PFSK-1 (cell line): ENCODE measurements around the gene ARSA.

Source experiments
- FOXP2 ChIP-seq: optimal IDR thresholded peaks from 2 replicates; pipeline ENCODE3; 2011; ENCODE audit warnings: borderline replicate concordance, control low read depth, inconsistent platforms; ENCODE audit not compliant: insufficient read depth; ENCODE audit errors: extremely low read length, extremely low read depth
- POLR2AphosphoS5 ChIP-seq: IDR thresholded peaks from 2 replicates; pipeline ENCODE4 v1.6.1; 2012; ENCODE audit warnings: low read depth, mild to moderate bottlenecking, control low read depth, low read length, moderate library complexity
- SIN3A ChIP-seq: IDR thresholded peaks from 2 replicates; pipeline ENCODE4 v1.6.1; 2012; ENCODE audit warnings: mild to moderate bottlenecking, low read length, moderate library complexity, borderline replicate concordance; ENCODE audit not compliant: insufficient read depth
- TAF1 ChIP-seq: IDR thresholded peaks from 2 replicates; pipeline ENCODE4 v1.6.1; 2012; ENCODE audit warnings: low read length, control low read depth, borderline replicate concordance; ENCODE audit not compliant: insufficient read depth
- TF ChIP-seq, protein P1 (sequence below), 2 experiments: IDR thresholded peaks; 2 replicates each; pipeline versions ENCODE4 v1.6.1 to v1.8.0; 2011 to 2012; ENCODE audit warnings: low read depth in 2 of 2, low read length in 2 of 2, control low read depth in 1 of 2, inconsistent platforms in 1 of 2, mild to moderate bottlenecking in 1 of 2, moderate library complexity in 1 of 2; ENCODE audit not compliant: insufficient read depth in 1 of 2

ARSA gene

DNA sequence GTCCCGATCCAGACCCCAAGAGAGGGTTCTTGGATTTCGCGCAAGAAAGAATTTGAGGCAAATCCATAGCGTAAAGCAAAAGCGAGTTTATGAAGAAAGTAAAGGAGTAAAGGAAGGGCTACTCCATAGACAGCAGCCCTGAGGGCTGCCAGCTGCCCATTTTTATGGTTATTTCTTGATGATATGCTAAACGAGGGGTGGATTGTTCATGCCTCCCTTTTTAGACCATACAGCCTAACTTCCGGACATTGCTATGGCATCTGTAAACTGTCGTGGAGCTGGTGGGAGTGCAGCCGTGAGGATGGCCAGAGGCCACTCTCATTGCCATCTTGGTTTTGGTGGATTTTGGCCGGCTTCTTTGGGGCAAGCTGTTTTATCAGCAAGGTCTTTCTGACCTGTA, 25.3 kb upstream of the ARSA start:
- TF ChIP-seq, protein P1, sequence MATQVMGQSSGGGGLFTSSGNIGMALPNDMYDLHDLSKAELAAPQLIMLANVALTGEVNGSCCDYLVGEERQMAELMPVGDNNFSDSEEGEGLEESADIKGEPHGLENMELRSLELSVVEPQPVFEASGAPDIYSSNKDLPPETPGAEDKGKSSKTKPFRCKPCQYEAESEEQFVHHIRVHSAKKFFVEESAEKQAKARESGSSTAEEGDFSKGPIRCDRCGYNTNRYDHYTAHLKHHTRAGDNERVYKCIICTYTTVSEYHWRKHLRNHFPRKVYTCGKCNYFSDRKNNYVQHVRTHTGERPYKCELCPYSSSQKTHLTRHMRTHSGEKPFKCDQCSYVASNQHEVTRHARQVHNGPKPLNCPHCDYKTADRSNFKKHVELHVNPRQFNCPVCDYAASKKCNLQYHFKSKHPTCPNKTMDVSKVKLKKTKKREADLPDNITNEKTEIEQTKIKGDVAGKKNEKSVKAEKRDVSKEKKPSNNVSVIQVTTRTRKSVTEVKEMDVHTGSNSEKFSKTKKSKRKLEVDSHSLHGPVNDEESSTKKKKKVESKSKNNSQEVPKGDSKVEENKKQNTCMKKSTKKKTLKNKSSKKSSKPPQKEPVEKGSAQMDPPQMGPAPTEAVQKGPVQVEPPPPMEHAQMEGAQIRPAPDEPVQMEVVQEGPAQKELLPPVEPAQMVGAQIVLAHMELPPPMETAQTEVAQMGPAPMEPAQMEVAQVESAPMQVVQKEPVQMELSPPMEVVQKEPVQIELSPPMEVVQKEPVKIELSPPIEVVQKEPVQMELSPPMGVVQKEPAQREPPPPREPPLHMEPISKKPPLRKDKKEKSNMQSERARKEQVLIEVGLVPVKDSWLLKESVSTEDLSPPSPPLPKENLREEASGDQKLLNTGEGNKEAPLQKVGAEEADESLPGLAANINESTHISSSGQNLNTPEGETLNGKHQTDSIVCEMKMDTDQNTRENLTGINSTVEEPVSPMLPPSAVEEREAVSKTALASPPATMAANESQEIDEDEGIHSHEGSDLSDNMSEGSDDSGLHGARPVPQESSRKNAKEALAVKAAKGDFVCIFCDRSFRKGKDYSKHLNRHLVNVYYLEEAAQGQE (IDR thresholded peaks at IDR 0.05; ENCODE audit: insufficient read depth in 1 of 2, low read depth in 2 of 2, low read length in 2 of 2) = no peak
- no peak for TF ChIP-seq SIN3A
- no peak for TF ChIP-seq POLR2AphosphoS5
- TF ChIP-seq FOXP2 = no peak

DNA sequence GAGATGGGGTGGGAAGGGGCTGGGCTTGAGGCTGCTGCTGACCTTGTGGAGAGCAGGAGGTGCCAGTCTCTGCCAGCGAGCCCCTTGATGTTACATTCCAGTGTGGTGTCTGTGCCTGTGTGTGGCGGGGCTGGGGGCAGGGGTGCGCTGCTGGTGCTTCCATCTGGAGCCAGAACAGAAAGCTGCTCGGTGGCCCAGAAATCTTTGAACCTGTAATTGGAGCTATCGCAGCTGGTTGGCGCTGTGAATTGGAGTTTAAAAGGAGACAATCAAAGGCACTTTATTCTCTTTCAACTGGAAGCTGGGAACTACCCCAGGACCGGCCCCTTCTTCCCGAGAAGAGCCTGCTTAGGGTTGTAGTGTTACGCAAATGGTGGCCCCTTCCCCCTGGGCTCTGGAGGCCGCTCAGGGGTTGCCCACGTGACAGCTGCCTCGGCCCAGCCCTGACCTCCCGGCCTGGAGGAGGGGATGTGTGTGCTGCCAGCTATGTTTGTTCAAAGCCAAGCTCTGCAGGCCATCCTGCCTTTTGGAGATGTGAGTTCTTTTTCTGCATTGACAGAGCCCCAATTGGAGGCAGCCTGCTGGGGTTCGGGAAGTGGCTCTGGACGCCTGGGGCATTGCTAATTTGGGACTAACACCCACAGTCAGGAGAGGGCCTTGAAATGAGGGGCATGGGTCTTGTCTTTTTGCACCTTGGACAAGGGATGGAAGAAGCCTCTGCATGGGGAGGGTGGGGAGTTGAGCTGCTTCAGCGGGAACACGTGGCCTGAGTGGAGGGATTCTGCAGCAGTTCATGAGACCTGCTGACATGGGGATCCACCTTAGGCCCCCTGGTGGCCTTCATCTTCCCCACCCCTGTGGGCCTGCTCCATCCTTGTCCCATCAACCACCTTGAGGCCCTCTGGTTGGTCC, 14.0 kb upstream of the ARSA start:
- TF ChIP-seq, protein P1 (IDR thresholded peaks at IDR 0.05; ENCODE audit: insufficient read depth in 1 of 2, low read depth in 2 of 2, low read length in 2 of 2) = no peak

DNA sequence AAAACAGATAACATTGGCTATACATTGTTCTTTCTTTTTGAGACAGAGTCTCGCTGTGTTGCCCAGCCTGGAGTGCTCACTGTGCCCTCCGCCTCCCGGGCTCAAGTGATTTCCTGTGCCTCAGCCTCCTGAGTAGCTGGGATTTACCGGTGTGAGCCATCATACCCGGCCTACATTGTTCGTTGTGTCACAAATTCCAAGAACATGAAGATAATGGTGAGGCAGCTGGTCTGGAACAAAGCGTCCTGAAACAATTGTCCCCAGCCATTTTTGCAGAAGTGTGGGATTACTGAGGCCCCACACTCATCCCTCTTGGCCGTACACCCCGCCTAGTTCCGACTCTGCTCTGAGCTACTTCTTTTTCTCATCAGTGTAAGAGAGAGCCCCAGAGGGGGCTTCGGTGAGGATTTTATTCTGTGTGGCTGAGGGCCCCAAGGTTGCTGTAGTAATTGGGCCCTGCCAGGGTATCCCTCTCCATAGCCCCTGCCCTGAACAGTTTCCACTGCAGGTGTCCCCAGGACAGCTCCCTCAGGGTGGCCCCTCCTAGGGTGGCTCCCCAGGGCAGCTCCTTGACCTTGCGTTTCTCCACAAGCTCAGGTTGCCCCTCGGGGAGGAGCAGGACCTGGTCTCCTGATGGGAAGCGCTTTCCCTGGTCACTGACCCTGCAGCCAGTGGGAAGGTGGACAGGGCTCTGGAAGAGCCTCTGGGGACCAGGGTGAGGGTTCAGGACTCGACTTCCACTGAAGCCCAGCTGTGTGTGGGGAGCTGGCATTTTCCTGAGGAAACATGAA, 13.1 kb upstream of the ARSA start:
- TF ChIP-seq, protein P1 (IDR thresholded peaks at IDR 0.05; ENCODE audit: insufficient read depth in 1 of 2, low read depth in 2 of 2, low read length in 2 of 2) = no peak
- TF ChIP-seq FOXP2 (no peak), SIN3A (no peak), TAF1 (no peak), POLR2AphosphoS5 (no peak)

DNA sequence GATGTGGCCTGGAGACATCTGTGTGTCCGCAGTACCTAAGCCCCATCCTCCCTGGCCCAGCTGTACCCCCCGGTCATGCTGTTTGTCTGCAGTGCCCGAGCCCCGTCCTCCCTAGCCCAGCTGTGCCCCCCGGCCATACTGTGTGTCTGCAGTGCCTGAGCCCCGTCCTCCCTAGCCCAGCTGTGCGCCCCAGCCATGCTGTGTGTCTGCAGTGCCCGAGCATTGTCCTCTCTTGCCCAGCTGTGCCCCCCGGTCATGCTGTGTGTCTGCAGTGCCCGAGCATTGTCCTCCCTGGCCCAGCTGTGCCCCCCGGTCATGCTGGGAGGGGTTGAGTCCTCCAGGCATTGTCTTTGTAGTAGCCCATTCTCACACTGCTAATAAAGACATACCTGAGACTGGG, 7.6 kb upstream of the ARSA start:
- TF ChIP-seq, protein P1 (IDR thresholded peaks at IDR 0.05; ENCODE audit: insufficient read depth in 1 of 2, low read depth in 2 of 2, low read length in 2 of 2) = no peak
- TF ChIP-seq TAF1 (no peak), POLR2AphosphoS5 (no peak), SIN3A (no peak), FOXP2 (no peak)
